Mesenchymal stem cell (in vitro differentiated cells and primary cell): ENCODE data around the gene SPEG.
A peak's percentile ranks its signal among the peaks of the same experiment; 100 is the strongest.

Experiments used
- DNase-seq: peaks from one replicate; pipeline ENCODE4 v3.0.0-alpha.2; 2013
- H2AFZ ChIP-seq: one replicate; pipeline ENCODE4 v1.6.1; 2013; ENCODE audit warnings: low read depth, mild to moderate bottlenecking, control low read depth, inconsistent platforms, low read length, moderate library complexity
- H2AK5ac ChIP-seq: 2 replicates; pipeline ENCODE4 v1.6.1; 2013; ENCODE audit warnings: low read length, moderate library complexity, mild to moderate bottlenecking, inconsistent platforms; ENCODE audit not compliant: severe bottlenecking
- H2BK120ac ChIP-seq: one replicate; pipeline ENCODE4 v1.6.1; 2013; ENCODE audit warnings: low read depth, mild to moderate bottlenecking, inconsistent platforms, low read length, moderate library complexity
- H2BK12ac ChIP-seq, 2 experiments: one replicate each; pipeline ENCODE4 v1.6.1; 2013; ENCODE audit warnings: inconsistent platforms in 2 of 2, low read length in 2 of 2, mild to moderate bottlenecking in 2 of 2, moderate library complexity in 2 of 2, control low read depth in 1 of 2
- H2BK15ac ChIP-seq: one replicate; pipeline ENCODE4 v1.6.1; 2013; ENCODE audit warnings: mild to moderate bottlenecking, low read depth, inconsistent platforms; ENCODE audit not compliant: poor library complexity, severe bottlenecking
- H2BK5ac ChIP-seq: 2 replicates; pipeline ENCODE4 v1.6.1; 2013; ENCODE audit warnings: low read depth, mild to moderate bottlenecking, low read length, control low read depth, inconsistent platforms; ENCODE audit not compliant: poor library complexity, severe bottlenecking
- H3K14ac ChIP-seq, 2 experiments: one replicate each; pipeline ENCODE4 v1.6.1; 2013; ENCODE audit warnings: inconsistent platforms in 2 of 2, low read length in 2 of 2, control low read depth in 1 of 2, mild to moderate bottlenecking in 1 of 2, moderate library complexity in 1 of 2
- H3K18ac ChIP-seq, 2 experiments: one replicate each; pipeline ENCODE4 v1.6.1; 2013; ENCODE audit warnings: inconsistent platforms in 2 of 2, low read length in 2 of 2, control low read depth in 1 of 2, low read depth in 1 of 2, mild to moderate bottlenecking in 1 of 2
- H3K23ac ChIP-seq, 2 experiments: one replicate each; pipeline ENCODE4 v1.6.1; 2013; ENCODE audit warnings: inconsistent platforms in 2 of 2, low read length in 2 of 2, mild to moderate bottlenecking in 2 of 2, moderate library complexity in 2 of 2, control low read depth in 1 of 2
- H3K27ac ChIP-seq: 2 replicates; pipeline ENCODE4 v1.5.1; 2013; ENCODE audit warnings: mild to moderate bottlenecking, moderate library complexity, low read length, control low read depth, inconsistent platforms; ENCODE audit not compliant: poor library complexity, severe bottlenecking
- H3K27me3 ChIP-seq, 2 experiments: 2 replicates each; pipeline versions ENCODE4 v1.6.1 to v1.7.0; 2013; ENCODE audit warnings: low read length in 2 of 2, mild to moderate bottlenecking in 2 of 2, moderate library complexity in 2 of 2, control low read depth in 1 of 2, inconsistent platforms in 1 of 2; ENCODE audit not compliant: control insufficient read depth in 1 of 2, insufficient read depth in 1 of 2
- H3K36me3 ChIP-seq, 2 experiments: 2 replicates each; pipeline versions ENCODE4 v1.6.1 to v1.7.0; 2013; ENCODE audit warnings: low read length in 2 of 2, control low read depth in 1 of 2, inconsistent platforms in 1 of 2, low read depth in 1 of 2, mild to moderate bottlenecking in 1 of 2; ENCODE audit not compliant: insufficient read depth in 2 of 2, control insufficient read depth in 1 of 2
- H3K4ac ChIP-seq, 2 experiments: one replicate each; pipeline ENCODE4 v1.6.1; 2013; ENCODE audit warnings: inconsistent platforms in 2 of 2, low read length in 2 of 2, mild to moderate bottlenecking in 2 of 2, moderate library complexity in 2 of 2, control low read depth in 1 of 2, low read depth in 1 of 2
- H3K4me1 ChIP-seq: 2 replicates; pipeline ENCODE4 v1.6.1; 2013; ENCODE audit warnings: low read depth, low read length, control low read depth; ENCODE audit not compliant: control insufficient read depth, insufficient read depth
- H3K4me2 ChIP-seq: 2 replicates; pipeline ENCODE4 v1.6.1; 2013; ENCODE audit warnings: low read length, mild to moderate bottlenecking, inconsistent platforms; ENCODE audit not compliant: poor library complexity, severe bottlenecking
- H3K4me3 ChIP-seq, 2 experiments: 2 replicates each; pipeline versions ENCODE4 v1.5.1 to v1.7.0; 2013; ENCODE audit warnings: low read length in 2 of 2, mild to moderate bottlenecking in 2 of 2, control low read depth in 1 of 2, low read depth in 1 of 2; ENCODE audit not compliant: insufficient read depth in 1 of 2
- H3K79me1 ChIP-seq: replicated peaks from 2 replicates; pipeline ENCODE4 v1.6.1; 2013; ENCODE audit warnings: mild to moderate bottlenecking, control low read depth, low read length, inconsistent platforms; ENCODE audit not compliant: poor library complexity, severe bottlenecking
- H3K9ac ChIP-seq: 2 replicates; pipeline ENCODE4 v1.7.0; 2013; ENCODE audit warnings: mild to moderate bottlenecking, low read length, moderate library complexity
- H3K9me3 ChIP-seq: 2 replicates; pipeline ENCODE4 v1.7.0; 2013; ENCODE audit warnings: mild to moderate bottlenecking, low read length; ENCODE audit not compliant: control insufficient read depth
- H4K8ac ChIP-seq: one replicate; pipeline ENCODE4 v1.6.1; 2013; ENCODE audit warnings: inconsistent platforms, mild to moderate bottlenecking, low read length, moderate library complexity
- H4K91ac ChIP-seq: one replicate; pipeline ENCODE4 v1.6.1; 2013; ENCODE audit warnings: mild to moderate bottlenecking, low read length, inconsistent platforms
- WGBS: methylation state at CpG from one replicate; pipeline ENCODE4 v1.1.7; 2013; ENCODE audit warnings: mixed read lengths; 5-methylcytosine and 5-hydroxymethylcytosine counted together

SPEG gene

DNA sequence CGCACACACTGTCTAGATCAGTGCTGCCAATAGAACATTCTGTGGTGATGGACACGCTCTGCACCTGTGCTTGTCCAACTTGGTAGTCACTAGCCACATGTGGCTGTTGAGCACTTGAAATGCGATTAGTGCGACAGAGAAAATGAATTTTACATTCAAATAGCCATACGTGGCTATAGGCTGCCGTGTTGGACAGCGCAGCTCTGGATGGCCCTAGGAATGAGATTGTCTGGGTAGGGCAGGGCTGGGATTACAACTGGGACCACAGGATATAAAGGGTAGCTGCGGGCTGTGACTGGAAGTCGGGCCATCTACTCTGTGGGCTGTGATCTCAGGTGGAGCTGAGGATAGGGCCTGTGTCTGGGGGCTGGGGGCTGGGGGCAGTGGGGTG is 84.9 kb downstream of the SPEG start:
- Histone ChIP-seq H3K9ac (no peak overlapping the region), H3K27ac (no peak overlapping the region), H3K27me3 (peaks cover 35 to 36% of the 10 kb centered on the region in 2 experiments), H3K18ac (no peak overlapping the region), H4K91ac (no peak overlapping the region), H3K4ac (no peak overlapping the region), H2BK5ac (no peak overlapping the region), H3K14ac (no peak overlapping the region), H2BK15ac (no peak overlapping the region), H3K36me3 (peaks cover 0 to 4% of the 10 kb centered on the region in 2 experiments), H3K23ac (no peak overlapping the region), H2BK120ac (no peak overlapping the region), H3K9me3 (no peaks in the 10 kb centered on the region), H3K4me3 (no peak overlapping the region), H2BK12ac (no peak overlapping the region), H3K79me1 (no peaks in the 10 kb centered on the region), H2AFZ (no peak overlapping the region), H3K4me2 (no peak overlapping the region), H2AK5ac (no peak overlapping the region), H3K4me1 (peaks cover 32% of the 10 kb centered on the region), H4K8ac (no peak overlapping the region)
- DNase-seq, result no peak
- 87% methylated on average over 9 of the region's 9 CpGs for WGBS

DNA sequence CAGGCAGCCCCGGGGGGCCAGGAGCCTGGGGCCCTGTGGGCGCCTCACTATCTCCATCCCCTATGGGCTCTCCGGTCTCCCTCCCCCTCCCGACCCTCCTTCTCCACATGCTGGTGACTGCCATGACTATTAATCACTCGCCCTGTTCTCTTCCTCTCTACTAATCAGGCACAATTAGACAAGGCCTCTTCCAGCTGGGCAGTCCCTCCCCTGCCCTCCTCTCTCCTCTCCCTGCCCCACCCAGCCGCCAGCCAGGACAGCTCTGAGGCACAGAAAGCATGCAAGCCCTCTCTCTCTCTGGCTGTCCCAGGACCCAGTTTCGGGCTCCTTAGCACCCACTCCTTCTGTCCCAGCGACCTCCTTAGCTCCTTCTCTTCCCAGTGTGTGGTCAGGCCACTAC is 85.4 kb downstream of the SPEG start:
- no peak for DNase-seq
- no peak overlapping the region for H2BK15ac ChIP-seq
- 72% methylated on average over 8 of the region's 8 CpGs for WGBS
- H3K14ac ChIP-seq, result no peak overlapping the region
- H3K36me3 ChIP-seq, result no peaks in the 10 kb centered on the region
- no peak overlapping the region for H3K4ac ChIP-seq
- H2AFZ ChIP-seq, result no peak overlapping the region
- peak overlapping the region in 1 of 2 experiments; percentile 41 for H3K18ac ChIP-seq
- no peak overlapping the region for H2BK5ac ChIP-seq
- peak overlapping the region; percentile 14 to 40 for H2BK12ac ChIP-seq
- H3K27me3 ChIP-seq, result peaks cover 35% of the 10 kb centered on the region in 2 experiments
- H2BK120ac ChIP-seq, result no peak overlapping the region
- H4K8ac ChIP-seq, result no peak overlapping the region
- H2AK5ac ChIP-seq, result no peak overlapping the region
- H3K9ac ChIP-seq, result no peak overlapping the region
- no peak overlapping the region for H3K4me2 ChIP-seq
- no peak overlapping the region for H3K27ac ChIP-seq
- H3K9me3 ChIP-seq, result no peaks in the 10 kb centered on the region
- no peaks in the 10 kb centered on the region for H3K79me1 ChIP-seq
- no peak overlapping the region for H3K23ac ChIP-seq
- H4K91ac ChIP-seq, result peak overlapping the region; percentile 59
- H3K4me3 ChIP-seq, result no peak overlapping the region
- peaks cover 32% of the 10 kb centered on the region for H3K4me1 ChIP-seq

DNA sequence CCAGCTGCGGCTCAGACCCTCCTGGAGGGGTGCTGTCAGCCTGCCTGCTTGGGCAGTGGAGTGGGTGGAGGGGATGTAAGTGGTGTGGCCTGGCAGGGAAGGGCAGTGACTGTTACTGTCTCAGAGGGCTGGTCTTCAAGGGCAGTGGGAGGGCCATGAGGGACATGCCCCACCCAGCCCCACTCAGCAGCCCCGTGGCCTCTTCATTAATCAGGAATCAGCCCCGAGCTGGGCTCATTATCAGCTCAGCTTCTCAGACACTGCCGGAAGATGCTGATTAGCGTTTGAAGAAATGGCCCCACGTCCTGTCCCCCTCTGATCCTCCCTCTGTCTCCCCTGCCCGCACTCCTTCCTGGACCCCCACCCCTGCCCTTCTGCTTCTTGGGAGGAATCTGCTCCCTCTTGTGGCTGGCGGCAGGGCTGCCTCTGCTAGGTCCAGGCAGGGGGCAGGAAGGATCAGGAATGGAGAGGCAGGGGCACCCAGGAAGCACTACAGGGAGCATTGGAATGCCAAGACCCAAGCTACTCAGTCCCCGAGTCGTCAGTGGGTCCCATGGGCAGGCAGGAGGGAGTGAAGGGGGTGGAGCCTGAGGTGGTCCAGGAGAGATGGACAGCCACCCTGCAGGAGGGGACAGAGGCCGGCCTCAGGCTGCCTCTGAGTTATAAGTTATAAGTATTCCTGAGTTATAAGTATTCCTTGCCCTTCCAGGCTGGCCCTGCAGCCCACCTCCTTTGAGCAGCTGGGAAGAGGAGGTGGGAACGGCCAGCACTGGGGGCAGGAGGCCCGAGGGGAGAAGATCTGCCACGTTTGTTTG is 86.6 kb downstream of the SPEG start:
- no peaks in the 10 kb centered on the region for H3K79me1 ChIP-seq

DNA sequence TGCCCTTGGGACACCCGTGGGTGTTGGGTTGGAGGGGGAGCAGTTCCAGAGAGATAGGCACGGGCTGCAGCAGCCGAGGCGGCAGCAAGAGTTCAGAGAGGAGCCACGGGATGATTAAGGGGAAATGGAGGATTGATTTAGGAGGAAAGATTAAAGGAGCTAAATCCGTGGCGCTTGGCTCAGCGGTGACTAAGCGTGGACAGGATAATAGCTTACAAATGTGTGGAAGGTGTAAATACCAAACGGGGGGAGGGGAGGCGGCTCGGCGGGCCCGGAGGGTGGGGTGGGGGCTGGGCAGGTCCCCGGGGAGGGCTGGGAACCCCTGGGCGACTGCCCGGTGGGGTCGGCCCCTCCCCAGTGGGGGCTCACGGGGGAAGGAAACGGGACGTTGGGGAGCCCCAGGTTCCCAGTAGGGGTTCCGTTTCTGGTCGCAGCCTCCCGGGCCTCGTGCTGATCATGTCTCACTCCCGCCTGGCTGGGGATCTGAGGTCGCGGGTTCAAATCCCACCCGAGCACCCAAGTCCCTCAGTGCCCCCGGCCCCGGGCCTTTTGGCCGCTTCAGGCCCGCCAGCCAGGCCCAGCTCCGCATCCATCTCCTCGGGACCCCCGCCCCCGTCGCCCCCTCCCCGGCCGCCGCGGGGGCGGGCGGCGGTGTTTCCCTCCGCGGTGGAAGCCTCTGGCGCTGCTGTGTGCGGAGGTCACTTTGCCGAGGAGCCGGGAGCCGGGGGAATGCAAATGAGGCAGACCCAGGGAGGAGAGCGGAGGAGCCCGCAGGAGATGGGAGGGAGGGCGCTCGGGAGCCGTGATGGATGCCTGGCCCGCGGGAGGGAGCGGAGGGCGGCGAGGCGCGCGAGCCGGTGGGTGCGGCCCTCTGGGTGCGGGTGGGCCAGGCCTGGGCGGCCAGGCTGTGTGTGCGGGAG is 87.7 kb downstream of the SPEG start:
- Histone ChIP-seq H3K9me3 (no peaks in the 10 kb centered on the region), H2AK5ac (peak overlapping the region; percentile 26), H2BK15ac (peak overlapping the region; percentile 44), H3K4ac (peak overlapping the region in 1 of 2 experiments; percentile 16), H4K8ac (peak overlapping the region; percentile 59), H2AFZ (no peak overlapping the region), H3K18ac (peak overlapping the region; percentile 2 to 61), H3K4me2 (peak overlapping the region; percentile 62), H2BK120ac (no peak overlapping the region), H3K9ac (peak overlapping the region; percentile 71), H3K36me3 (no peaks in the 10 kb centered on the region), H2BK5ac (no peak overlapping the region), H3K27ac (peak overlapping the region; percentile 30), H3K23ac (no peak overlapping the region), H3K4me1 (peaks cover 32% of the 10 kb centered on the region), H4K91ac (peak overlapping the region; percentile 29), H3K14ac (no peak overlapping the region), H2BK12ac (peak overlapping the region in 1 of 2 experiments; percentile 34), H3K79me1 (no peaks in the 10 kb centered on the region), H3K27me3 (peaks cover 25 to 34% of the 10 kb centered on the region in 2 experiments), H3K4me3 (peak overlapping the region; percentile 31 to 49)
- WGBS, result 3% methylated on average over 51 of the region's 70 CpGs
- DNase-seq, result peak; percentile 71

More for the DNA sequence above, 86.6 kb downstream of the SPEG start:
- no peaks in the 10 kb centered on the region for H3K9me3 ChIP-seq
- H3K23ac ChIP-seq, result no peak overlapping the region
- peaks cover 32% of the 10 kb centered on the region for H3K4me1 ChIP-seq
- no peaks in the 10 kb centered on the region for H3K36me3 ChIP-seq
- H2BK12ac ChIP-seq, result peak overlapping the region in 1 of 2 experiments; percentile 82
- no peak overlapping the region for H3K4ac ChIP-seq
- H4K8ac ChIP-seq, result no peak overlapping the region
- no peak overlapping the region for H4K91ac ChIP-seq
- no peak overlapping the region for H2AFZ ChIP-seq
- no peak overlapping the region for H2BK15ac ChIP-seq
- peak; percentile 65 for DNase-seq
- no peak overlapping the region for H2BK5ac ChIP-seq
- 2% methylated on average over 12 of the region's 14 CpGs for WGBS
- H3K9ac ChIP-seq, result peak overlapping the region; percentile 71
- no peak overlapping the region for H3K27ac ChIP-seq
- H3K4me2 ChIP-seq, result no peak overlapping the region
- peak overlapping the region in 1 of 2 experiments; percentile 31 for H3K4me3 ChIP-seq
- peaks cover 25 to 31% of the 10 kb centered on the region in 2 experiments for H3K27me3 ChIP-seq
- H2BK120ac ChIP-seq, result no peak overlapping the region
- H3K18ac ChIP-seq, result peak overlapping the region; percentile 2 to 61
- no peak overlapping the region for H2AK5ac ChIP-seq
- H3K14ac ChIP-seq, result no peak overlapping the region
